Panc1 (cell line): ENCODE results near the gene TAS2R9. TPM values are rescaled to one million over a fixed set of nuclear protein-coding genes. Genes with fewer than 3 reads are reported as not detected.

Experiments used
- ATAC-seq: fragments of 200-7000 bp; cut with Tn5 transposase; 2 replicates; pipeline ENCODE4 v1.9.1; 2020; ENCODE audit warnings: mild to moderate bottlenecking, moderate library complexity
- BruUV-seq: library from RNA; stranded (reverse); fragments of 400-500 nt; replicated peaks from 2 replicates; lab custom pipeline; 2021; lab: Mats Ljungman, UMichigan
- CTCF ChIA-PET: fragments of 300-600 bp; sonication (Branson Sonifier 250); formaldehyde crosslinking; loops from one replicate; lab custom pipeline; 2022; ENCODE audit warnings: antibody characterized with exemption; lab: Charles Lee
- POLR2A ChIA-PET: fragments of 300-600 bp; sonication (Branson Sonifier 250); formaldehyde crosslinking; loops from one replicate; lab custom pipeline; 2022; ENCODE audit warnings: antibody characterized with exemption; lab: Charles Lee
- DNase-seq: peaks from one replicate; pipeline ENCODE4 v3.0.0-alpha.2; 2010; ENCODE audit warnings: low read depth, low spot score
- H3K27ac ChIP-seq: 2 replicates; pipeline ENCODE4 v1.5.1; 2011; ENCODE audit warnings: mild to moderate bottlenecking, low read length, inconsistent platforms
- H3K27me3 ChIP-seq: fragments of 200-500 bp; sonication (Bioruptor generic); 2 replicates; pipeline ENCODE4 v1.6.0; 2014; ENCODE audit warnings: low read length, inconsistent platforms; ENCODE audit not compliant: control insufficient read depth, insufficient read depth
- H3K36me3 ChIP-seq: fragments of 200-500 bp; sonication (Bioruptor generic); 2 replicates; pipeline ENCODE4 v1.5.1; 2014; ENCODE audit warnings: inconsistent platforms, mild to moderate bottlenecking, low read length, moderate library complexity; ENCODE audit not compliant: control insufficient read depth, insufficient read depth
- H3K4me1 ChIP-seq: 2 replicates; pipeline ENCODE4 v1.5.1; 2011; ENCODE audit warnings: inconsistent platforms, mild to moderate bottlenecking, low read length, moderate library complexity; ENCODE audit not compliant: control insufficient read depth, insufficient read depth
- H3K4me3 ChIP-seq, 2 experiments: 2 replicates each; pipeline ENCODE4 v1.5.1; 2011 to 2012; ENCODE audit warnings: low read depth in 2 of 2, low read length in 2 of 2, mild to moderate bottlenecking in 2 of 2, inconsistent platforms in 1 of 2, moderate library complexity in 1 of 2
- H3K9me3 ChIP-seq: fragments of 200-500 bp; sonication (Bioruptor generic); 2 replicates; pipeline ENCODE4 v1.5.1; 2014; ENCODE audit warnings: low read depth, mild to moderate bottlenecking, inconsistent platforms, low read length, moderate library complexity; ENCODE audit not compliant: control insufficient read depth, insufficient read depth
- POLR2AphosphoS5 ChIP-seq: IDR thresholded peaks from 2 replicates; pipeline ENCODE4 v1.6.1; 2012; ENCODE audit warnings: mild to moderate bottlenecking, low read depth, low read length, moderate library complexity
- SIN3A ChIP-seq: IDR thresholded peaks from 2 replicates; pipeline ENCODE4 v1.6.1; 2012; ENCODE audit warnings: low read depth, mild to moderate bottlenecking, low read length, moderate library complexity, borderline replicate concordance; ENCODE audit not compliant: insufficient read depth
- TCF7L2 ChIP-seq: IDR thresholded peaks from 2 replicates; pipeline ENCODE4 v1.6.1; 2011; ENCODE audit warnings: mild to moderate bottlenecking, low read depth, low read length, inconsistent platforms
- in situ Hi-C: cut with HindIII; loops from 2 replicates; pipeline ENCODE4 v1.10.0; 2016; ENCODE audit warnings: low sequenced_read_pairs, low pct_unique_long_range_greater_than_20kb
- intact Hi-C: fragments of 100-400 bp; cut with micrococcal nuclease; formaldehyde crosslinking; loops from one replicate; pipeline ENCODE4 v1.10.0; 2022; ENCODE audit not compliant: unreplicated experiment
- total RNA-seq: library from RNA; stranded (reverse); gene quantifications from one replicate; pipeline ENCODE4 v1.2.1, GENCODE V29; 2021; ENCODE audit not compliant: unreplicated experiment
- TF ChIP-seq, protein P1 (sequence below), 2 experiments: IDR thresholded peaks; 2 replicates each; pipeline ENCODE4 v1.6.1; 2011 to 2012; ENCODE audit warnings: low read depth in 2 of 2, control low read depth in 1 of 2, low read length in 1 of 2, mild to moderate bottlenecking in 1 of 2, moderate library complexity in 1 of 2; ENCODE audit not compliant: insufficient read depth in 1 of 2
- TF ChIP-seq, protein P2 (sequence below): fragments of 450-650 bp; IDR thresholded peaks from 2 replicates; pipeline ENCODE4 v1.5.1; 2017; ENCODE audit warnings: mild to moderate bottlenecking

The TAS2R9 gene
- total RNA-seq, 1 experiment from 2014 or later: not detected

DNA sequence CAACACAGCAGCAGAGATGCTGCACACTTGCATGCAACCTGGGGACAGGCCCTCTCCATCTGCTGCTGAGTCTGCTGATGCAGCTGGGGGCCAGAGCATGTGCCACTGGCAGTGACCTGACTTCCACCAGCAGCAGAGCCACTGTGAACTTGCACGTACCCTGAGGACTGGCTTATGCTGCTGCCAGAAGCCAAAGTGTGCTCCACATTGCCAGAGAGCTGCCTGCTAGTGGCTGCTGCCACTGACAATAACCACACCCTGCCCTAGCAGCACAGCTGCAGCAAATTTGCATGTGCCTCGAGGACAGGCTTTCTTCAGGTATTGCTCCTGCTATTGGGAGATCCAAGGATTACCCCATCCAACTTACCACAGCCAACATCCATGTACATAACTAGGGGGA, 43.8 kb upstream of the TAS2R9 start:
- TF ChIP-seq TCF7L2 (no peak), POLR2AphosphoS5 (no peak), SIN3A (no peak)
- TF ChIP-seq, protein P1, sequence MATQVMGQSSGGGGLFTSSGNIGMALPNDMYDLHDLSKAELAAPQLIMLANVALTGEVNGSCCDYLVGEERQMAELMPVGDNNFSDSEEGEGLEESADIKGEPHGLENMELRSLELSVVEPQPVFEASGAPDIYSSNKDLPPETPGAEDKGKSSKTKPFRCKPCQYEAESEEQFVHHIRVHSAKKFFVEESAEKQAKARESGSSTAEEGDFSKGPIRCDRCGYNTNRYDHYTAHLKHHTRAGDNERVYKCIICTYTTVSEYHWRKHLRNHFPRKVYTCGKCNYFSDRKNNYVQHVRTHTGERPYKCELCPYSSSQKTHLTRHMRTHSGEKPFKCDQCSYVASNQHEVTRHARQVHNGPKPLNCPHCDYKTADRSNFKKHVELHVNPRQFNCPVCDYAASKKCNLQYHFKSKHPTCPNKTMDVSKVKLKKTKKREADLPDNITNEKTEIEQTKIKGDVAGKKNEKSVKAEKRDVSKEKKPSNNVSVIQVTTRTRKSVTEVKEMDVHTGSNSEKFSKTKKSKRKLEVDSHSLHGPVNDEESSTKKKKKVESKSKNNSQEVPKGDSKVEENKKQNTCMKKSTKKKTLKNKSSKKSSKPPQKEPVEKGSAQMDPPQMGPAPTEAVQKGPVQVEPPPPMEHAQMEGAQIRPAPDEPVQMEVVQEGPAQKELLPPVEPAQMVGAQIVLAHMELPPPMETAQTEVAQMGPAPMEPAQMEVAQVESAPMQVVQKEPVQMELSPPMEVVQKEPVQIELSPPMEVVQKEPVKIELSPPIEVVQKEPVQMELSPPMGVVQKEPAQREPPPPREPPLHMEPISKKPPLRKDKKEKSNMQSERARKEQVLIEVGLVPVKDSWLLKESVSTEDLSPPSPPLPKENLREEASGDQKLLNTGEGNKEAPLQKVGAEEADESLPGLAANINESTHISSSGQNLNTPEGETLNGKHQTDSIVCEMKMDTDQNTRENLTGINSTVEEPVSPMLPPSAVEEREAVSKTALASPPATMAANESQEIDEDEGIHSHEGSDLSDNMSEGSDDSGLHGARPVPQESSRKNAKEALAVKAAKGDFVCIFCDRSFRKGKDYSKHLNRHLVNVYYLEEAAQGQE (IDR thresholded peaks at IDR 0.05; ENCODE audit: insufficient read depth in 1 of 2, low read depth in 2 of 2, low read length in 1 of 2): no peak
- ChIA-PET CTCF (no interaction called here), POLR2A (no interaction called here)
- H3K36me3 ChIP-seq: no peaks in the 10 kb centered on the region
- DNase-seq (no peak), ATAC-seq (no peak)
- intact Hi-C loops: no loop called here
- in situ Hi-C loops: no loop called here
- no peak overlapping the region for H3K27ac ChIP-seq
- no peak overlapping the region for H3K4me3 ChIP-seq
- H3K27me3 ChIP-seq: no peaks in the 10 kb centered on the region
- BruUV-seq: no TSS peak
- H3K4me1 ChIP-seq: no peaks in the 10 kb centered on the region
- H3K9me3 ChIP-seq: no peaks in the 10 kb centered on the region

DNA sequence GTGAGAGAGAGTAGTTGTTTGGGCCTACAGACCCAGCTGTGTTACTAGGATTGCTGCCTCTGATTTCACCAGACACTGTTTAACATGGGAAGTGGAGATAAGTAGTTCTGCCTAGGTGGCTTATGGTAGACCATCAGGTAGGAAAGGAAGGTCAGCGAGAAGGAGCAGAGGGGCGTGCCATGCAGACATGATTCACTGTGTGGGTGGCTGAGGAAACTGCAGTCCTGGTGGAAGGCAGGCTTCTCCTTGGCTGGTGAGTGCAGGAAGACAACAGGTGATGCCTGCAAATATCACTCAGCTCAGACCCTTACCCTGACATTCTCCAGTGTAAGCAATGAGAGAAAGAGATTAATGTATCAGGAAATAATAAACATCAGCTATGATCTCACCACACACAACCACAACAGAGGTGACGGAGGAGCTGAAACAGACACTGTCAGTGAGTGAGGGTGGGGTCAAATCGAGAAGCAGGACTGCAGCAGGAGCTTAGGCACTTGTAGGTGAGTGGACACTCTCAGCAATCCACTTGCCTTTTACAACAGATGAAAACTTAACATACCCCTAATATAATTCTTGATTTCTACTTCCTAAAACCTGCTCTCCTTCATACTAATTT, 41.4 kb upstream of the TAS2R9 start:
- BruUV-seq: no TSS peak
- H3K36me3 ChIP-seq: no peaks in the 10 kb centered on the region
- H3K4me3 ChIP-seq: no peak overlapping the region
- POLR2A ChIA-PET: no interaction called here
- H3K27ac ChIP-seq: no peak overlapping the region
- no peaks in the 10 kb centered on the region for H3K27me3 ChIP-seq
- H3K4me1 ChIP-seq: no peaks in the 10 kb centered on the region
- no peaks in the 10 kb centered on the region for H3K9me3 ChIP-seq
- TF ChIP-seq POLR2AphosphoS5 (no peak), SIN3A (no peak), TCF7L2 (no peak)
- TF ChIP-seq, protein P1 (IDR thresholded peaks at IDR 0.05; ENCODE audit: insufficient read depth in 1 of 2, low read depth in 2 of 2, low read length in 1 of 2): no peak
- TF ChIP-seq, protein P2, sequence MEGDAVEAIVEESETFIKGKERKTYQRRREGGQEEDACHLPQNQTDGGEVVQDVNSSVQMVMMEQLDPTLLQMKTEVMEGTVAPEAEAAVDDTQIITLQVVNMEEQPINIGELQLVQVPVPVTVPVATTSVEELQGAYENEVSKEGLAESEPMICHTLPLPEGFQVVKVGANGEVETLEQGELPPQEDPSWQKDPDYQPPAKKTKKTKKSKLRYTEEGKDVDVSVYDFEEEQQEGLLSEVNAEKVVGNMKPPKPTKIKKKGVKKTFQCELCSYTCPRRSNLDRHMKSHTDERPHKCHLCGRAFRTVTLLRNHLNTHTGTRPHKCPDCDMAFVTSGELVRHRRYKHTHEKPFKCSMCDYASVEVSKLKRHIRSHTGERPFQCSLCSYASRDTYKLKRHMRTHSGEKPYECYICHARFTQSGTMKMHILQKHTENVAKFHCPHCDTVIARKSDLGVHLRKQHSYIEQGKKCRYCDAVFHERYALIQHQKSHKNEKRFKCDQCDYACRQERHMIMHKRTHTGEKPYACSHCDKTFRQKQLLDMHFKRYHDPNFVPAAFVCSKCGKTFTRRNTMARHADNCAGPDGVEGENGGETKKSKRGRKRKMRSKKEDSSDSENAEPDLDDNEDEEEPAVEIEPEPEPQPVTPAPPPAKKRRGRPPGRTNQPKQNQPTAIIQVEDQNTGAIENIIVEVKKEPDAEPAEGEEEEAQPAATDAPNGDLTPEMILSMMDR: no peak
- DNase-seq (no peak), ATAC-seq (no peak)
- in situ Hi-C loops: no loop called here
- CTCF ChIA-PET: no interaction called here
- intact Hi-C loops: no loop called here
